ENCODE data around the gene CRIM1. TPM values are rescaled to one million over a fixed set of nuclear protein-coding genes. Genes with fewer than 3 reads are reported as not detected.

CRIM1 gene
- total and polyA plus RNA-seq, 7 donors, result 3.0 to 148 (median 55.6) TPM

- H3K27me3 ChIP-seq, result no peaks in the 10 kb centered on the region
- no peak overlapping the region for H3K4me3 ChIP-seq
- WGBS, 2 donors, result 91 to 95% methylated on average over 2 of the region's 2 CpGs
- H3K4me1 ChIP-seq, result peaks cover 0 to 30% (median 11%) of the 10 kb centered on the region in 4 donors
- no peak for TF ChIP-seq POLR2A (IDR thresholded peaks at IDR 0.05)
- no peak for TF ChIP-seq POLR2AphosphoS5 (IDR thresholded peaks at IDR 0.05)
- TF ChIP-seq CTCF (IDR thresholded peaks at IDR 0.05), result no peak
- TF ChIP-seq EP300 (IDR thresholded peaks at IDR 0.05), result no peak
- H3K9me3 ChIP-seq, result no peaks in the 10 kb centered on the region
- no peaks in the 10 kb centered on the region for H3K36me3 ChIP-seq
- intact Hi-C loops (cut with DNase I), result loop anchor here (5.0 kb wide), 1 partner anchor 431 kb away; no protein-coding TSS in a partner anchor
- H3K27ac ChIP-seq, result no peak overlapping the region
- no peak for DNase-seq
These were observed 4.3 kb upstream of the CRIM1 start for GRCh38 chr2:36351291-36351690.

- no peak for TF ChIP-seq POLR2A (IDR thresholded peaks at IDR 0.05)
- peak in 3 of 4 experiments; percentile 40 to 59 (median 55) for TF ChIP-seq CTCF (IDR thresholded peaks at IDR 0.05)
- intact Hi-C loops (cut with DNase I), result loop anchor here (1.0 to 5.0 kb wide), 3 partner anchors 155 to 430 kb away; no protein-coding TSS in a partner anchor
- Histone ChIP-seq H3K27ac (peak overlapping the region in 1 of 4 donors; percentile 58), H3K4me3 (no peak overlapping the region), H3K9me3 (no peaks in the 10 kb centered on the region), H3K36me3 (no peaks in the 10 kb centered on the region), H3K4me1 (peaks cover 0 to 30% (median 11%) of the 10 kb centered on the region in 4 donors), H3K27me3 (no peaks in the 10 kb centered on the region)
- no peak for DNase-seq
- 21 to 26% methylated on average over 10 of the region's 10 CpGs for WGBS, 2 donors
These were observed 3.7 kb upstream of the CRIM1 start for GRCh38 chr2:36351736-36352349.

GRCh38 chr2:36352701-36353100 is 2.9 kb upstream of the CRIM1 start:
- H3K4me3 ChIP-seq, result no peak overlapping the region
- no peak for DNase-seq
- TF ChIP-seq CTCF (IDR thresholded peaks at IDR 0.05) (peak in 1 of 4 experiments; percentile 14), POLR2AphosphoS5 (IDR thresholded peaks at IDR 0.05) (no peak), POLR2A (IDR thresholded peaks at IDR 0.05) (no peak), EP300 (IDR thresholded peaks at IDR 0.05) (no peak)
- peaks cover 0 to 37% (median 11%) of the 10 kb centered on the region in 4 donors for H3K4me1 ChIP-seq
- H3K9me3 ChIP-seq, result no peaks in the 10 kb centered on the region
- intact Hi-C loops (cut with DNase I), result loop anchor here (1.0 to 5.0 kb wide), 3 partner anchors 154 to 430 kb away; no protein-coding TSS in a partner anchor
- no peaks in the 10 kb centered on the region for H3K36me3 ChIP-seq
- H3K27ac ChIP-seq, result peak overlapping the region; percentile 2 to 58 (median 26)
- WGBS, 2 donors, result 83 to 84% methylated on average over 3 of the region's 3 CpGs
- no peaks in the 10 kb centered on the region for H3K27me3 ChIP-seq

GRCh38 chr2:36354811-36355150 is 797 bp upstream of the CRIM1 start:
- 15 to 39% methylated on average over 11 of the region's 11 CpGs for WGBS, 2 donors
- Histone ChIP-seq H3K27ac (peak overlapping the region; percentile 87 to 96 (median 92)), H3K36me3 (no peaks in the 10 kb centered on the region), H3K27me3 (no peaks in the 10 kb centered on the region), H3K4me1 (peaks cover 0 to 56% (median 21%) of the 10 kb centered on the region in 4 donors), H3K4me3 (peak overlapping the region; percentile 81 to 91 (median 87)), H3K9me3 (no peaks in the 10 kb centered on the region)
- intact Hi-C loops (cut with DNase I), result loop anchor here (2.0 to 5.0 kb wide), 4 partner anchors 106 to 428 kb away; no protein-coding TSS in a partner anchor
- no peak for TF ChIP-seq EP300 (IDR thresholded peaks at IDR 0.05)
- TF ChIP-seq POLR2A (IDR thresholded peaks at IDR 0.05), result no peak
- TF ChIP-seq POLR2AphosphoS5 (IDR thresholded peaks at IDR 0.05), result no peak
- no peak for TF ChIP-seq CTCF (IDR thresholded peaks at IDR 0.05)
- peak; percentile 62 for DNase-seq
